ENCODE data around the gene FBXO15.

The FBXO15 gene

DNA sequence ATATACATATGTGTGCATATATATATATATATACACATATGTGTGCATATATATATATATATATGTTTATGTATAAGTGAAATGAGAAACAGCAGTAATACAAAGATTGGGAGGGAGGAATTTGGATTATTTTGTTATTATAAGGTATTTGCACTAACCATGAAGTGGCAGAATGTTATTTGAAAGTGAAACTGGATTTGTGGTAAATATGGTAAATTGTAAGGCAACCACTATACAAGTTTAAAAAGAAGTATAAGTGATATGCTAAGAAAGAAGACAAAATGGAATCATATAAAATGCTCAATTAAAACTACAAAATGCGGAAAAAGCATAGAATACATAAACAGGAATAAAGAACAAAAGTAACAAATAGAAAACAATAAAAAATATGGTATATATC lies 37.5 kb downstream of the FBXO15 start:
- no peak for DNase-seq

DNA sequence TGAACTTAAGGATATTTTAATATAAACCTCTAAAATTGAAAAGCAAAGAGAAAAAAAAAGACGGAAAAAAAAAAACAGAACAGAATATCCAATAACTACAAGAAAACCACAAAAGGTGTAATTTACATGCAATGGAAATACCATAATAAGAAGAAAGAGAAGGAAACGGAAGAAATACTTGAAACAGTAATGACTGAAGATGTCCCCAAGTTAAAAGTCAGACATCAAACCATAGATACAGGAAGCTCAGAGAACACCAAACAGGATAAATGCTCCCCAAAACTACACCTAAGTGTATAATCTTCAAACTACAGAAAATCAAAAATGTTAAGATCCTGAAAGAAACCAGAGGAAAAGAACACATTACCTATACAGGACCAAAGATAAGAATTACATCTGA lies 39.2 kb downstream of the FBXO15 start:
- DNase-seq = no peak

DNA sequence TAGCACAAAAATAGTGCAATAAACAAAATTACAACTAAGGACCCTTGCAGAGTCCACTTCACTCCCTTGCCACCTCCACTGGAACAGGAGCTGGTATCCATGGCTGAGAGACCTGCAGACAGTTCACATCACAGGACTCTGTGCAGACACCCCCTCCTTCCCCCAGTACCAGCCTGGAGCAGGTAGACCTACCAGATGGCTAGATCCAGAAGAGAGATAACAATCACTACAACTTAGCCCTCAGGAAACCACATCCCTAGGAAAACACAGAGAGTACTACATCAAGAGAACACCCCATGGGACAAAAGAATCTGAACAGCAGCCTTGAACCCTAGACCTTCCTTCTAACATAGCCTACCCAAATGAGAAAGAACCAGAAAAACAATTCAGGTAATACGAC lies 49.8 kb downstream of the FBXO15 start:
- no peak for DNase-seq

DNA sequence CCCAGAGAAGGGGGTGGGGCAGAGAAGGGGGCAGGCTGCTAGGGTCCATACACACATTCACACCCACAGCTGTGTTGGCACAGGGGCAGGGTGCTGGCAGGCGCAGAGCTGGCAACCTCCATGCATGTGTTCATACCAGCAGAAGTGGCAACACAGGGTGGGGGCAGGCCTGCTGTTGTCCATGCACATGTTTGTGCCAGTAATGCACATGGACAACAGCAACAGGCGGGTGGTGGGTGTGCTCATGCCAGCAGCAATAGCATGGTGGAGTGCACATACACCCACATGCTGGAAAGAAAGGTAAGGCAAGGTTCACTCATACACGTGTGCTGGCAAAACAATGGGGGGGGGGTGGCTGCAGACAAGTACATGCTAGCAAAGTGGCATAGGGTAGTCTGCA lies 54.7 kb downstream of the FBXO15 start:
- DNase-seq = no peak

DNA sequence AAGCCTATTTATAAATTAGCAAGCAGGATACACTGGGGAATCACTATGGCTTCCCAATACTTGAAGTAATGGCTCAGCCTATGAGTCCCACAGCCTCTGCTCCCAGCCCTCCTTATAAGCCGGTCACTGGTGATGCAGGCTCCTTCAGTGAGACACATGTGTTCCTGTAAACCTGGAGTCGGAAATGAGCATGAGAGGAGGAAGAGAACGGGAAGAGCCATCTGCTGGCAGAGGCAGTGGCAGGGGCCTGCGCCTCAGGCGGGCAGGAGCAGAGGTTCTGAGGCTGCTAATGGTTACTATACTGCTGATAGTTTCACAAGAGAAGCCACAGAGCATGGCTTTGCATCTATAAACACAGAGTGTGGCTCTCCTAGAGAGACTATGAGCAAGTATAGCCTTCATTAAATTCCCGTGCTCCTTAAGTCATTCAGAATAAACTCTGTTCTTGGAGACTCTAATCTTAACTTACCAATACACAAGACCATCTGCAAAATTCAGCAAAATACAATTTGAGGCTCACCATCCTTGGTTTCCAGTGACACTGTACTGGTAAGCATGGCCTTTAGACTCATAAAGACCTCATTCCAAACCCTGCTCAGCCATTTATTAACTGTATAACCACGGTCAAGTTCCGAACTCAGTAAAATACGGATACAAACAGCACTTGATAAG lies 63.3 kb downstream of the FBXO15 start:
- no peak for DNase-seq

DNA sequence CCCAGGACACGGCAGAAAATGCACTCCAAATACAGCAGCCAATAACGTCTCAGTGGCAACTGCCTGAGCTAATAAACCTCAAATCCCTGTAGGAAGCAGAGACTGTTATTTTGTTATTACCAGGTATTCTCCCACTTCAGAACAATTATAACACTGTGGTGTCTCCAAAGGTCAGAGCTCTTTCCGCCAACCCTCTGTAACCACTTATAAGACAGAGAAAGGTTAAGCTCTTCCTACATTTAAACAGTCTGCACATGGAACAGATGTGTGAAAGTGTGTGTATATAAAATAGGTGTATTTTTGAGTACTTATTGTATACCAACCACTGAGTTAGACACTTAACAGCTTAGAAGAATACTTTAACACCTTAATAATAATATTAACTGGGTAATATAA lies 64.1 kb downstream of the FBXO15 start:
- DNase-seq = no peak

DNA sequence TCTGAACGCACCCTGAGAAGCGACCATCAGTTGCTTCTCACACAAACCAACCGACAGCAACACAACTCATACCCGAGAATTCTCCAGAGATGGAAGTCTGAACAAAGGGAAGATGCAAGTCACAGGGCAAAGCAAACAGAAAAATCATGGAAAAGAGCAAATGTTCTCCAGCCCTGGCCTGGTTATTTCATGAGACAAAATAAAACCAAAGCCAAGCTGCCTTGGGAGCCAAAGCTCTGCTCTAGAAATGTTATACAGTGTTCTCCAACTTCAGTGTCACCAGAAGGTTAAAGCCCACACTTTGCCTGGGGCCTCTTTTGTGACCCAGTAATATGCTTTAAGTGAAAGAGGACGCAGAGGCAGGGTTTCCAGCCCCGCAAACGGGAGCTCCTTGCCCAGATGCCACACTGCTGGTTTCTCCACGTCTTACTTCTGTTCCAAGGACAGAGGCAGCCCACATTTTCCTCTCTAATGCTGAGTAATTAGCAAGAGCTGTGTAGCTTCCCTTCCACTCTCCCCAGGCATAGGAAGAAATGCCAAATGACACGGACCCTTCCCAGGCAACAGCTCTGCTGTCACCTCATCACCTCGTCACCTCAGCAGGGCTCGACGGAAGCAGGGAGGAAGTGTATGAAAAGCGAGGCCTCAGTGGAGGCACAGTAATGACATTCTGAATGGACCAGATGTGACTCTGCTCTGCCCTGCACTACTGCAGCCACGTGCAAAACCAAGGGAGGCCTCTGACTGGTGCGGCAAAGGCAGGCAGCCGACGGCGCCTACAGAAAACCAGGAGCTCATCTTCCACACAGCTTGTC lies 64.7 kb downstream of the FBXO15 start:
- no peak for DNase-seq

DNA sequence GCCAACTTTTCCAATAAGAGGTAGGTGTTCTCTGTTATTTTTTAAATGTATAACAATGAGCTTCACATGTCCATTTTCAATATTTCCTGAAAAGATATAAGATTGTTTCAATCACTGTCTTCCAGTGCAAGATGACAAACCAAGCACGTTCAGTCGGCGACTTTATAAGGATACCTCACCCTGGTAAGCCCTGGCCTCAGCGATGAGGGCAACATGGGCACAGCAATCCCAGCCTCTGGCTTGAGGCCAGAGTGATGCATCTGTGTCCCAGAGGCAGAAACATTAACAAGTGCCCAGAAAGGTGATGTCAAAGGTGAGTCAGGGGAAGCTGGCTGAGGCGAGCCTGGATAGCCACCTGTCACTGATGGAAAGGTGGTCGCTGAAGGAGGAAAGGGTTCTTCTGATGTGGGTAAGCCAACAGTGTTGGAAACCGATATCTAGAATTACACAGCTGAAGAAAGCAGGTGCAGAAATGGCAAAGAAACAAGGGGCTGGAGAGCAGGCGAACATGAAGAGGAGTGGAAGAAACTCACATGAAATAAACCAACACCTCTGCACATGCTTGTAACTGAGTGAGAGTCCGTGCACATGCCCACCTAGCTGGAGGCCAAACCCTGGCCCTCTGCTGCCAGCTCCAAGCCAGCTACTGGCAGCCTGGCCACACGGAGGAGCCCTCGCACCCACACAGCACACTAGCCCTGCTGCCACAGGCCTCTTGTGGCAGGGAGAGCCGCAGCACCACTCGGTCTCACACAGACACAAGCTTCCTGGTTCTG lies 65.5 kb downstream of the FBXO15 start:
- peak; percentile 42 for DNase-seq

DNA sequence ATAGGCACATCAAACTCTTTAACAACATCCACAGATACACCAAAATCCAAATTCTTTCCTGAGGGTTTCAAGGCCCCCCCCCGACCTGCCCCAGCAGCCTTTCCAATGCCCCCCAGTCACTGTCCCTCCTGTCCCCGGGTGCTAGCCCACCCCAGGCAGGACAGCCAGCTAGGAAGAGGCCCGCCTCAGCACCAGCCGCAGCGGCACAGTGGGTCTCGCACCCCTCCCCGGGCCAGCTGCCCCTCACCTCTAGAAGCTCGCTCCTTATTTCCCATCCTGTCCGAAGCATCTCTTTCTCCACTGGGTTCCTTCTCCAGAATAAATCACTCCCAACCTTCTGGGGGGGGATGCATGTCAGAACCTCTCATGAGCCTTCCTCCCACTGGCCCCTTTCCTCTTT lies 69.4 kb downstream of the FBXO15 start:
- no peak for DNase-seq

DNA sequence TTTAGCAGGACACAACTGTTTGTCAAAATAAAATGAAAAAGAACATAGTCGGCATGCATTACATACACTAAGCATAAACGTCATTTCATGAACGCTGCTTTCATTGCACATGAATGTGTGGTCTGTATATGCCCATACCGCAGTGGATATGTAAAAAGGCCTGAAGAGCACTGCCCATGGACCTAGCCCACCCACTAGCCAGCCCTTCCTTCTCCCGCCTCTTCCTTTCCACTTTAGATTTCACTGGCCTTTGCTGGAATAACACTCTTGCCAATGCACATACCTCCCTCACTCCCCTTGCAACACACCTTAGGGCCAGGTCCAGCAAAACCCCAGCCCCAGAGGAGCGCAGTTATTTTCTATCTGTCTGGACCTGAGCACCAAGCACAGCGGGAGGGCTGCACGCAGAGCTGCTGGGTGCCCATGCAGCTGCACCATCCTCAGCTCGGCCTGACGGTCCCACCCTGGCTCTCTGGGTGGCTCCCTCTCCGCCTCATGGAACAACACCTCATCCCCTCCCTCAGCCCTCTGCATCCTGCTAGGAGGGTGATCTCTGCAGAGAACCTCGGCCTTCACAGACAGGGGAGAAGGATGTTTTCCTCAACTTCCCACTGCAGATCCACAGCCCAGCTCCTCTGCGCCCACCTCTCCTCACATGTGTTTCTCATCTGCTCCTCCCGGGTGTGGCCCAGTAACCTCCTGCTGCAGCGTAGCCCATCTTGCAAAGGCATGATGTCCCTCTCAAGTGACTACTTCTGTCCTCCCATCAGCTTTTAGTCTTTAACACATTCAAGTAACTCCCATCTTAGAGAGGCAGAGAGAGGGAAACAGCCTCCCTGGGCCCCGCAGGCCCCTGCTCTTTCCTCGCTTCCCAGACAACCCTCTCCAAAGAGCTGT lies 72.7 kb downstream of the FBXO15 start:
- DNase-seq = no peak

DNA sequence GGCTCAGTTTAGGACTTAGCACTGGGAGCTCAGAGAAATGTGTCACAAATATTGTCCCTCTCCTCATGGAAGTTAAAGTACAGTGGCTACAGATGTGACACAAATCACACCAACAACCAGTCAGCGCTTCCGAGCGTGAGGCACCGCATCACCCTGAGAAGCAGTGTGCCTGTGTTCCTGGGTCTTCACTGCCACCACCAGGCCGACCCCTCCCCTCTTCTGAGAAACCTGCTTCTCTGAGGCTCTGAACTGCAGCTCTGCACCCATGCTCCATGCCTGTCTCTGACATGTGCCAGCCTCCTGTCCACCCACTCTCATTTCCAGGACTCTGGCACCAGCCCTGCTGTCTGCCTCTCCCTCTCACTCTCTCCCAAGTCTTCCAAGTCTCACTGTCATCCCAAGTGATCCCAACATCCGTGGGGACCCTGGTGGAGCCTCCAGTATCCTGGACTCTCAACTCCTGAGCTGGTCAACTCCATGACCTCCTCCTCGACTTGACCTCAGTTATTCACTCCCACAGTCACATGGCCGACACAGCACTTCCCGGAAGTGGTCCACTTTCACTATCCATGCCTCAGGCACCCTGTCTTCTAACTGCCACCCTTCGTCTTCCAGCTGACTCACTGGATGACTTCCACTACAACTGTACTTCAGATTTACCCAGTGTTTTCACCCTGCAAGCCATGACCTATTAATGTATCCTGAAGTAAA lies 73.5 kb downstream of the FBXO15 start:
- no peak for DNase-seq

DNA sequence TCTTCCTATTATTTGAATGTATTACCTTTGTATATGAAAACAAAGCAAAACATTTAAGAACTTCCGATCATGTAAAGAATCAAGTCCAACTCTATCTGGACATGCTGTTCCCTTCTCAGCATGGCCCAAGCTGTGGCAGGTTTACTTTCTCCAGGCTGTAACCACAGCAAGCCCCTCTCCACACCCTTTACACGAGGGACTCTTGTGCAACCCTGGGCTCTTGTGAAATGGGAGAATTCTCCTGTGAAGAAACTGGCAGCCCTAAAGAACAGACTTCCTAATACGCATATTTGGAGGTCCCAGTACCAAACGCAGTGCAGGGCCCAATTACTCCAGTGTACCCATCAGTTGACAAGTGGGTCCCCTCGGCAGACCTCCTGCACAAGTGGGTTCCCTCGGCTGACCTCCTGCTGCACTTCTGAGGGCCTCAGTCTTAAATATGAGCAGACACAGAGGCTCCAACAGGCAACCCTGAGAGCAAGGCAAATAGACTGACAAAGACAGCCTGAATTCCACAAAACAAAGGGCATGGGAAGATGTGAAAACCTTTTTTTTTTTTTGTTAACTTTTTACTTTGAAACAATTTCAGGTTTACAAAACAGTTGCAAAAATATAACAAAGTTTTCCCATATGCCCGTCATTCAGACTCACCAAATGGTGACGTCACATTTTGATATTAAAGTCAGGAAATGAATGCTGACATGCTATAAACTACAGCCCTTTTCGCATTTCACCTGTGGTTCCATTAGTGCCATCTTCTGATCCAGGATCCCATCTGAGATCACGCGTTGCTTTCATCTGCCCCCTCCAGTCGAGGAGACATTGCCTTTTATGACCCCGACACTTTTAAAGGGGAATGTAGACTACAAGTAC lies 78.2 kb downstream of the FBXO15 start:
- no peak for DNase-seq

DNA sequence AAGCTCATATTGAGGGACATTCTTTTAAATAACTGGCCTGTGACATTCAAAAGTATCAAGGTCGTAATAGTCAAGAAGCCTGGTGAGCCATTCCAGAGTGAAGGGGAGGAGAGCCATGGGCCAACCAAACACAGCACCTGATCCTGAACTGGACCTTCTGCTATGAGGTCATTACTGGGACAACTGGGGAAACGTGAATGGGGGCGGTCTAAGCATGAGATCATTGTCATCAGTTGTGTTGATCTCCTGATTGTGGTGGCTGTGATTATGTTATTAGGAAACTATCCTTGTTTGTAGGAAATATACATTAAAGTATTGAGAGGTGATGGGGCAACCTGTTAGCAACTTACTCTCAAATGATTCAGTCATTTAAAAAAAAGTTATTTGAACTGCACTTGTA lies 79.3 kb downstream of the FBXO15 start:
- no peak for DNase-seq

DNA sequence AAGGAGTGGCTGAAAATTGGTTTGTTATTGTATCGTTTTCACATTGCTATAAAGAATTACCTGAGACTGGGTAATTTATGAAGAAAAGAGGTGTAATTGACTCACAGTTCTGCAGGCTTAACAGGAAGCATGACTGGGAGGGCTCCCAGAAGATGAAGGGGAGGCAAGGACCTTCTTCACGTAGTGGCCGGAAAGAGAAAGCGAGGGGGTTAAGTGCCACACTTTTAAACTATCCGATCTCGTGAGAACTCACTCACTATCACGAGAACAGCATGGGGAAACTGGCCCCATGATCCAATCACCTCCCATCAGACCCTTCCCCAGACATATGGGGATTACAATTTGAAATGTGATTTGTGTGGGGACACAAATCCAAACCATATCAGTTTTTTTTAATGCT lies 81.6 kb downstream of the FBXO15 start:
- no peak for DNase-seq

DNA sequence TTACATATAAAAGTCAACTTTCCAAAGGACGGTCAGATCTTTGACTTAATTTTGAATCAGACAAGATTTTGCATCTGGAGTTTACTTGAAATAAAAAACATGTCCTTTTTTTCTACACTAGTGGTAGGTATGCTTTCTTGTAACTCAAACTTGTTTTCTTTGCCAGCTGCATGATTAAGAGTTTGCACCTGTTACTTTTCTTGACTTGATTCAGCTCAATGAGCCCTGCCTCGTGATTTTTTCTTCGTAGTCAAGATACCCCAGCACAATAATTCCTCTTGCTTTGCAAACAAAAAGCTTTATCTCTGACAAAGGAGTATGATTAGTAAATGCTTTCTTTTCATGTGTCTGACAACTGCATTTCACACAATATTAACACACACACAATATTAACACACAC lies 82.3 kb downstream of the FBXO15 start:
- no peak for DNase-seq

DNA sequence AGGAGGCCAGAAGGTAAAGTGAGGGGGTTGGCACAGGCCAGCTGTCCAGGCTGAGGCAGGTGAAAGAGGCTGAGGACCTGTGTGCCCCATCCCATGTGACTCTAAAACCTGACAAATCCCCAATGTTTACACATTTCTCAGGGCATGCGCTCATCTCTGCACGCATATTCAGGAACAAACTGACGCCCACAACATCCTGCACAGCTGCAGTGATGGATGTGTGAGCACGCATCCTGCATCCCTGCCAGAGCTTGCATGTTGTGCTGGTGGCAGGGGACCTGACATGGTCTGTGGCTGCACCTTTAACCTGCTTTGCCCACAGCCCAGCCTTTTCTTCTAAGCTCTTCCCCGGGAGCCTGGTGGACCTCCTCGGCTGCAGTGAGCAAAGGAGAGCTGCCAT lies 83.1 kb downstream of the FBXO15 start:
- DNase-seq = no peak

DNA sequence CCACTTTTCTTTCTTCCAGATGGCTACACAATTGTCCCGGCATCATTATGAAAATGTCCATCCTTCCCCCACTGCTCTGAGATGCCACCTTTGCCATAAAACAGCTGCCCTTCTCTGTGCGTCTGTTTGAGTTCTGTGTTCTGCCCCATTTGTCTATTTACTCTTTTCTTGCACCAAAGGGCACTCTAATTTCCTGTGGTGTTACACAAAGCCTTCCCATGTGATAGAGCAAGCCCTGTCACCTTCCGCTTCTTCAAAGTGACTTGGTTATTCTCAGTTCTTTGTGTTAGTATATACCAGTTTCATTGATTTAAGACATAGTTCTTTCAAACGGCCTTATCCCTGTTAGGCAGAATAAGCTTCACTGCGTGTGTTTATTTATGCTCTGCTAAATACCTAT lies 84.1 kb downstream of the FBXO15 start:
- no peak for DNase-seq

DNA sequence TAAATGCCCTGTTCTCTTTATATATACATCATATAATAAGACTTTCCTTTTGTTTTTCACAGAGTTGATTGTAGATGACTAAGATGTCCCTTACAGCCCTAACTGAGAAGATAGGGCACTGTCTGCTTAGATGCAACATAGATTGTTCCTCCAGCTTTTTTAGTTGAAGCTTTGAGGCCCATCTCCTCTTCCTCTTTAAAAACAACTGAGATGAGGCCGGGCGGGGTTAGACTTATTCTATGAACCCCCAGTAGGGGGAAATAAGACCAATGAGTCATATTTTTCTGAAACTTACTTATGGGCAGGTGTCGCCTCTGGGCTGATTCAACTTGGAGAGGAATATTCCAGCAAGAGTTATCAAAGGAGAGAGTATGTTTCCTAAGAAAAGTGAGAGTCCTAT lies 84.6 kb downstream of the FBXO15 start:
- DNase-seq = no peak

DNA sequence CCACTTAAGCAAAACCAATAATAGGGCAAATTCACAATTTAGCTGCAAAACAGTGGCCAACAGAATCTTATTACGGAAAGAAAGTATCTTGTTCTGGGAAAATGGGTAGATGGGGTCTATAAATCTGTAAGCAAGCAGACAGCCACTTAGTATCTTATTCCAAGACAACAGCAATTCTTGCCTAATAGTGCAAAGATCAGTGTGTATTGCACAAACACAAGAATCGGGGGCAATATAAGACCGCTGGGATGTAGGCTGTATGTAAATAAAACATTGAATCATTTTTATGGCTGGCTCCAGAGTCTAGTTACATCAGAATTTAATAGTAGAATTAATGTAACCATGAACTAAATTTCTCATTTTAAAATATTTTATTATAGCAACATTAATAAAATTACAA lies 85.6 kb downstream of the FBXO15 start:
- DNase-seq = no peak

DNA sequence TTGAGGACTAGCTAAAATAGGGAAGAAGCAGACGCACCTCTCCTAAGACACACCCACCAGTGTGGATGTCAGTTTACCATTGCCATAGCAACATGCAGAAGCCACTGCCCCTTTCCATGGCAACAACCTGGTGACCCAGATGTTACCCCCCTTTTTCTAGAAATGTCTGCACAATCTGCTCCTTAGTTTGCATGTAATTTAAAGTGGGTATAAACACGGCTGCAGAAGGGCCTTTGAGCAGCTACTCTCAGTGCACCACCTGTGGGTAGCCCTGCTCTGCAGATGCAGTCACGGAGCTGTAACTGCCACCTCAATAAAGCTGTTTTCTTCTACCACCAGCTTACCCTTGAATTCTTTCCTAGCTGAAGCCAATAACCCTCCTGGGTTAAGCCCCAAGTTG lies 87.1 kb downstream of the FBXO15 start:
- no peak for DNase-seq

DNA sequence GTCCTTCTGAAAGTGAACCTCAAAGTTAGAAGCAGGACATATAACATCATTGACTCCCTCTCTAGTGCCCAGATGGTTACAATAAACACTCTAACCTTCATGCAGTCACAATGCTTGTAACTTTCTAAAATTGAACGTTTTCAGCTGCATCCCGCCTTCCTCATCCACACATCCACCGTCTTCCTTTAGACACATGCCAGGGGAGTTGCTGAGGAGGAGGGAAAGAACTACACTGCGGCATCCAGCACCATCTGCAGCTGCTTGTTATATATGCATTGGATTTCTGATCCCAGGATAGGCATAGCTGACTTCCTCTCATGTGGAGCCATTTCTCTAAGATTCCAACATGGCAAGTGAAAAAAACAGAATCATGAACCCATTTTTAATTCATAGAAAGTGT lies 96.8 kb downstream of the FBXO15 start:
- no peak for DNase-seq

Data from effector CD4-positive, alpha-beta T cell (primary cell).